ENCODE results near the gene ZBTB4. TPM values are rescaled to one million over a fixed set of nuclear protein-coding genes. Genes with fewer than 3 reads are reported as not detected.

The ZBTB4 gene
- total RNA-seq, 1 donor from 2014 or later, result 84.7 TPM

DNA sequence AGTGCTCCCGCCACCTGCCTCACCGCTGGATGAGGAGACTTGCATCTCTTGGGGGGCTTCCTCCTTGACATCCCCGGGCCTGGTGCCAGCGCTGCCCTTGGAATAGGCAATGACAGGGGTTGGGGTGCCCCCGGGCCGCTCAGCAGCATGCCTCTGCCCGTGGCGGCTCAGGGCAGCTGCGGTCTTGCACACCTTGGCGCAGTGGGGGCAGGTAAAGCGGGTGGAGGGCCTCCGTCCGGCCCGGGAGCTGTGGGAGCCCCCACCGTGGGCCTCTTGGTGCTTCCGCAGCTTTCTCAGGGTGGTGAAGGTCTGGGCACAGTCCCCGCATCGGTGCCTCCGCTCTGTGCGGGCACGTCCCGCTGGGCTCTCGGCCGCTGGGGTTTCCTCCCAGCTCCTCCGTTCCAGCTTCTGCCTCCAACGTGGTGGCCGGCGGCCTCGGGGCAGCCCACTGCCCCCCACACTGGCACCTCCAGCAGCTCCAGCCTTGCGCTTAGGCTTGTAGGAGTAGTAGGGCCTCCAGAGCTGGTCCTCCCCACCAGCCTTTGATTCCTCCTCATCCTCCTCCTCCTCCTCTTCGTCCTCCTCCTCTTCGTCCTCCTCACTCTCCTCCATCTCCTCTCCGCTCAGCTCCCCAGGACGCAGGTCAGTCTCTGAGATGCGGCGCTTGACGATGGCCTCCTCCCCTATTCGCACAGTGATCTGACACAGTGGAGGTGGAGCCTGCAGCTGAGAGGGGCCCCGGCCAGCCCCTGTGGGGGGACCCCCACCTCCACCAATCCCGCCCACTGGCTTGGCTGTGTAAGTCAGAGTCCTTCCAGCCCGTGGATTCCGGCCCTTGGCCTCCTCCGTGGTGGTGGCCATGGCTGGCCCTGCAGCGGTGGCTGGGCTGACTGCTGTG, 16.7 kb downstream of the ZBTB4 start:
- H3K9me3 ChIP-seq, result no peaks in the 10 kb centered on the region
- peaks cover 41% of the 10 kb centered on the region for H3K36me3 ChIP-seq
- no peak for ATAC-seq
- no peak overlapping the region for H3K27ac ChIP-seq
- no peaks in the 10 kb centered on the region for H3K27me3 ChIP-seq
- TF ChIP-seq, protein P1, sequence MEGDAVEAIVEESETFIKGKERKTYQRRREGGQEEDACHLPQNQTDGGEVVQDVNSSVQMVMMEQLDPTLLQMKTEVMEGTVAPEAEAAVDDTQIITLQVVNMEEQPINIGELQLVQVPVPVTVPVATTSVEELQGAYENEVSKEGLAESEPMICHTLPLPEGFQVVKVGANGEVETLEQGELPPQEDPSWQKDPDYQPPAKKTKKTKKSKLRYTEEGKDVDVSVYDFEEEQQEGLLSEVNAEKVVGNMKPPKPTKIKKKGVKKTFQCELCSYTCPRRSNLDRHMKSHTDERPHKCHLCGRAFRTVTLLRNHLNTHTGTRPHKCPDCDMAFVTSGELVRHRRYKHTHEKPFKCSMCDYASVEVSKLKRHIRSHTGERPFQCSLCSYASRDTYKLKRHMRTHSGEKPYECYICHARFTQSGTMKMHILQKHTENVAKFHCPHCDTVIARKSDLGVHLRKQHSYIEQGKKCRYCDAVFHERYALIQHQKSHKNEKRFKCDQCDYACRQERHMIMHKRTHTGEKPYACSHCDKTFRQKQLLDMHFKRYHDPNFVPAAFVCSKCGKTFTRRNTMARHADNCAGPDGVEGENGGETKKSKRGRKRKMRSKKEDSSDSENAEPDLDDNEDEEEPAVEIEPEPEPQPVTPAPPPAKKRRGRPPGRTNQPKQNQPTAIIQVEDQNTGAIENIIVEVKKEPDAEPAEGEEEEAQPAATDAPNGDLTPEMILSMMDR (IDR thresholded peaks at IDR 0.05), result no peak
- intact Hi-C loops (cut with DNase I), result no loop called here
- DNase-seq, result no peak
- H3K4me3 ChIP-seq, result no peak overlapping the region
- H3K4me1 ChIP-seq, result peaks cover 4% of the 10 kb centered on the region

DNA sequence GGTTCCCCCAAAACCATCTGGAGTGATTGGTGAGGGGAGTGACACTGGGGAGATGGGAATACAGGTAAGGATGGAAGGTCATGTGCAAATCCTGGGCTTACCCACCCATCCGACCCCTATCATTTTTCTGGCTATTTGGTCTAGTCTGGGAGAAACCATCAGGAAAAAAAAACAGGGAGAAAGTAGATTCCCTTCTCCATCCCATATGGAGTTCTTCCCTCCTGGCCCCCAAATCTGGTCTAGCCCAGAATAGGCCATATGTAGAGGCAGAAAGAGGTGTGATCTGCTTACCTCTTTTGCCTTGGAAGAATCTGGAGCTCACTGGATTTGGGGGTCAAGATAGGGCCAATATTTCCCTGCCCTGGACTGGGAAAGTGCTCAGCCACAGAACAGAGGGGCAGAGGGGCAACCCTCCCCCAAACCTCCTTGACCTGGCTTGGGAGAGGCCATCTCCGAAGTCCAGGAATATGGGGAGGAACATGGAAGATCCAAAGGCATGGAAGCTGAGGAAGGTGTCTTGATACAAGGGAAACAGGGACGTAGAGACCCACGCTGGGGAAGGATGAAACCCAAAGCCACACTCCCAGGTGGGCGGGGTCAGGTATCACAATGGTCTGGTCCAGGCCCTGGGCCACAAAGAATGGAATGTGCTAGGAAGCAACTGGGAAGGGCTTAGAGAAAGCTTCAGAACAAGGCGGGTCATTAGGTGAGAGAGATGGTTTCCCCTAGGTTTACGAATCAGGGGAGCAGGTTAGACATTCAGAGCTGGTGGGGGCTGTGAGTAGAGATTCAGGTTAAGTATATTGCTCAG, 18.4 kb downstream of the ZBTB4 start:
- Histone ChIP-seq H3K36me3 (peaks cover 39% of the 10 kb centered on the region), H3K27ac (no peak overlapping the region), H3K4me3 (no peak overlapping the region), H3K9me3 (no peaks in the 10 kb centered on the region), H3K4me1 (peaks cover 3% of the 10 kb centered on the region), H3K27me3 (no peaks in the 10 kb centered on the region)
- intact Hi-C loops (cut with DNase I), result no loop called here
- TF ChIP-seq, protein P1 (IDR thresholded peaks at IDR 0.05), result no peak
- no peak for DNase-seq
- ATAC-seq, result peak; percentile 15

DNA sequence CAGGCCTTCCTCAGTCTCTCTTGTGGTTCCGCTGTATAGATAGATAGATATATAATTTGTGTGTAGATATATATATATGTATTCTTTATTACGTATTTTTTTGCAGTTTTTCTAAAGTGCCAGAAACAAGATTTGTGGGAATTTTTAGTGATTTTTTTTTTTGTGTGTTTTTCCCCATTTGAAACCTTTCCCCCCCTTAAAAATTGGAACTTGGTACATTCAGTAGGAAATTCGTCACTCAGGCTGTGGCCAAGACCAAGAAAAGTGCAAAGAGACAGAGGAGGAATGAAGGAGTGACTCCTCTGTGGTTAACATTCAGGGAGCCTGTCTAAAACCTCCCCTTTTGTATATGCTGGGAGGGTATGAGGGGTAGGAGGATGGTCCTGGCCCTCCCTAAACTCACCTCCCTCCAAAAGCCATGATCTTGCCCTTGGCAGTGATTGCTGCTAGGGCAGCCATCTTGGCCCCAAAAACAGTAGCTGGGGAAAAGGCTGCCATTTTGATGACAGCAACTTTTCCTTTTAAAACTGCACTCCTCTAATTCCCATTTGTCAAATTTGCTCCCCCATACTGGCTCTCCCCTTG, 19.4 kb downstream of the ZBTB4 start:
- DNase-seq (no peak), ATAC-seq (no peak)
- Histone ChIP-seq H3K4me3 (no peak overlapping the region), H3K27me3 (no peaks in the 10 kb centered on the region), H3K4me1 (peaks cover 3% of the 10 kb centered on the region), H3K36me3 (peaks cover 29% of the 10 kb centered on the region), H3K27ac (no peak overlapping the region), H3K9me3 (no peaks in the 10 kb centered on the region)
- TF ChIP-seq, protein P1 (IDR thresholded peaks at IDR 0.05), result no peak
- intact Hi-C loops (cut with DNase I), result no loop called here

DNA sequence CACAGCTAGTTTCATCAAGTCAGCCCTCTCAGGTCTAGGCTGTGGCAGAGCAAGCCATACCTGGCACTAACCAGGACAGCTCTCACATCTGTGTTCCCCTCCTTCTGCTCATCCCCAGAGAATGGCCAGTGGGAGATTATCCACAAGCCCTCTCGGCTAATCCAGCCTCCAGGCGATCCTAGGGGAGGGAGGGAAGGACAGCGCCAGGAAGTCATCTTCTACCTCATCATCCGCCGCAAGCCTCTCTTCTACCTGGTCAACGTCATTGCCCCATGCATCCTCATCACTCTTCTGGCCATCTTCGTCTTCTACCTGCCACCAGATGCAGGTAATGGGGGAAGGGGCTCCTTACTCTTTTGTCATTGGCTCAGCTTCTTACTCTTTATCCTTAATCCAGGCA, 31.0 kb downstream of the ZBTB4 start:
- no peak for DNase-seq
- Histone ChIP-seq H3K27me3 (peaks cover 25% of the 10 kb centered on the region), H3K4me1 (peaks cover 4% of the 10 kb centered on the region), H3K36me3 (no peaks in the 10 kb centered on the region), H3K4me3 (no peak overlapping the region), H3K9me3 (no peaks in the 10 kb centered on the region), H3K27ac (no peak overlapping the region)
- intact Hi-C loops (cut with DNase I), result no loop called here
- TF ChIP-seq, protein P1 (IDR thresholded peaks at IDR 0.05), result no peak
- no peak for ATAC-seq

DNA sequence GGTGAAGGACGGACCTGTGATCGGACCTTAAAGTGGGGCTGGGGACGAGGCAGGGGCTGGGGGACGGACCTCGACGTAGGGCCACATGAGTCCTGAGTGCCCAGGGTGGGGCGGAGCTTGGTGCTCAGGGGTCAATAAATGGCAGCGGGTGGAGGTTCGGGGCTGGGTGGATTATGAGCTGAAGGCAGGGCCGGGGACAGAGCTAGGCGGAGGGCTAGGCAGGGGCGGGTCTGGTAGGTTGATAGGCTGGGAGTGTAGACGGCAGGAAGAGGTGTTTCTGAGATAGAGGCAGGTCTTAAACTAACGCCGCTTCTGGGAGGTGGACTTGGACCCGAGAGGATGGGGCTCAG, 33.8 kb downstream of the ZBTB4 start:
- DNase-seq, result no peak
- Histone ChIP-seq H3K27ac (no peak overlapping the region), H3K4me1 (peaks cover 7% of the 10 kb centered on the region), H3K4me3 (peak overlapping the region; percentile 46), H3K27me3 (peaks cover 28% of the 10 kb centered on the region), H3K9me3 (no peaks in the 10 kb centered on the region), H3K36me3 (no peaks in the 10 kb centered on the region)
- ATAC-seq, result peak; percentile 54
- intact Hi-C loops (cut with DNase I), result no loop called here
- TF ChIP-seq, protein P1 (IDR thresholded peaks at IDR 0.05), result no peak

All from upper lobe of right lung (tissue), 1 donor.